HepG2 (cell line): ENCODE measurements around the gene SND1. TPM values are rescaled to one million over a fixed set of nuclear protein-coding genes. Genes with fewer than 3 reads are reported as not detected.

ENCODE experiments used
- ATAC-seq: fragments of 200-7000 bp; cut with Tn5 transposase; 3 replicates; pipeline ENCODE4 v1.9.1; 2020; ENCODE audit warnings: mild to moderate bottlenecking, moderate library complexity
- BruUV-seq: library from RNA; stranded (reverse); fragments of 400-500 nt; replicated peaks from 2 replicates; lab custom pipeline; 2021; lab: Mats Ljungman, UMichigan
- CTCF ChIA-PET: fragments of 300-600 bp; formaldehyde crosslinking; extraction: SDS; loops from one replicate; lab custom pipeline; 2021; ENCODE audit warnings: low total read pairs, inconsistent platforms, low intra/inter-chr PET ratio; lab: Yijun Ruan, JAX
- POLR2A ChIA-PET: fragments of 350-600 bp; sonication (Branson Sonifier 250); formaldehyde crosslinking; loops from one replicate; lab custom pipeline; 2020; ENCODE audit warnings: antibody characterized with exemption, inconsistent platforms; lab: Yijun Ruan, JAX
- DNase-seq: peaks from one replicate; pipeline ENCODE4 v3.0.0-alpha.2; 2015; ENCODE audit warnings: low spot score
- FAIRE-seq: peaks from 3 replicates; lab custom pipeline; 2011; peaks lifted over from hg19 to GRCh38; lab: Jason Lieb, UNC
- H2AFZ ChIP-seq: one replicate; pipeline ENCODE4 v1.6.1; 2011; ENCODE audit warnings: low read length, inconsistent platforms
- H3K27ac ChIP-seq: fragments of 300-600 bp; 3 replicates; pipeline ENCODE4 v1.8.0; 2011; ENCODE audit warnings: mixed run types, mild to moderate bottlenecking, mixed read lengths, low read length, inconsistent platforms; ENCODE audit not compliant: insufficient read depth; ENCODE audit errors: extremely low read length
- H3K27me3 ChIP-seq, 2 experiments: fragments of 200-600 bp in 1 of 2; 2 replicates in 1 of 2; 3 replicates in 1 of 2; pipeline versions ENCODE4 v1.6.0 to v1.8.0; 2011; ENCODE audit warnings: low read length in 2 of 2, mild to moderate bottlenecking in 2 of 2, moderate library complexity in 2 of 2, inconsistent platforms in 1 of 2; ENCODE audit not compliant: insufficient read depth in 2 of 2, control insufficient read depth in 1 of 2
- H3K36me3 ChIP-seq, 2 experiments: fragments of 200-600 bp in 1 of 2; replicated peaks in 1 of 2; 2 replicates in 1 of 2; 3 replicates in 1 of 2; pipeline versions ENCODE4 v1.5.1 to v1.8.0; 2011; ENCODE audit warnings: low read length in 2 of 2, inconsistent platforms in 1 of 2; ENCODE audit not compliant: insufficient read depth in 2 of 2, control insufficient read depth in 1 of 2
- H3K4me1 ChIP-seq: 2 replicates; pipeline ENCODE4 v1.5.1; 2012; ENCODE audit warnings: low read length, inconsistent platforms; ENCODE audit not compliant: insufficient read depth
- H3K4me2 ChIP-seq: 2 replicates; pipeline ENCODE4 v1.6.0; 2011; ENCODE audit warnings: low read depth, low read length, inconsistent platforms
- H3K4me3 ChIP-seq, 3 experiments: fragments of 200-600 bp in 1 of 3; sonication (generic), shearing (Covaris generic) in 1 of 3; replicated peaks in 1 of 3; 2 replicates each; pipeline ENCODE4 v1.5.1; 2011 to 2016; ENCODE audit warnings: low read length in 3 of 3, inconsistent platforms in 2 of 3, low read depth in 2 of 3, mild to moderate bottlenecking in 2 of 3, control low read depth in 1 of 3, mixed read lengths in 1 of 3; ENCODE audit not compliant: insufficient read depth in 1 of 3
- H3K79me2 ChIP-seq: one replicate; pipeline ENCODE4 v1.6.1; 2011; ENCODE audit warnings: low read length, inconsistent platforms; ENCODE audit not compliant: insufficient read depth
- H3K9ac ChIP-seq: 2 replicates; pipeline ENCODE4 v1.6.0; 2011; ENCODE audit warnings: mild to moderate bottlenecking, low read depth, low read length, inconsistent platforms; ENCODE audit not compliant: insufficient read depth
- H3K9me3 ChIP-seq: 2 replicates; pipeline ENCODE4 v1.5.1; 2012; ENCODE audit warnings: mild to moderate bottlenecking, low read length
- H4K20me1 ChIP-seq: 2 replicates; pipeline ENCODE4 v1.6.0; 2011; ENCODE audit warnings: inconsistent platforms, mild to moderate bottlenecking, low read length, moderate library complexity; ENCODE audit not compliant: insufficient read depth
- ARHGAP35 ChIP-seq: sonication (generic); formaldehyde crosslinking; IDR thresholded peaks from 2 replicates; pipeline ENCODE4 v1.9.0; 2022; ENCODE audit warnings: mild to moderate bottlenecking, inconsistent platforms, moderate library complexity, missing genetic modification reagents, borderline replicate concordance
- ARID2 ChIP-seq: sonication (generic); formaldehyde crosslinking; IDR thresholded peaks from 2 replicates; pipeline ENCODE4 v1.8.1; 2022; ENCODE audit warnings: mild to moderate bottlenecking, missing genetic modification reagents, borderline replicate concordance
- ARID4A ChIP-seq: sonication (generic); formaldehyde crosslinking; IDR thresholded peaks from 2 replicates; pipeline ENCODE4 v1.5.0; 2020; ENCODE audit warnings: mild to moderate bottlenecking, missing genetic modification reagents, borderline replicate concordance
- CENPBD1 ChIP-seq: sonication (generic); formaldehyde crosslinking; IDR thresholded peaks from 2 replicates; pipeline ENCODE4 v1.8.0; 2022; ENCODE audit warnings: missing genetic modification reagents, low read depth, mild to moderate bottlenecking, borderline replicate concordance
- CERS6 ChIP-seq: sonication (generic); formaldehyde crosslinking; IDR thresholded peaks from 2 replicates; pipeline ENCODE4 v1.5.0; 2020; ENCODE audit warnings: missing genetic modification reagents
- FOXC1 ChIP-seq: sonication (generic); formaldehyde crosslinking; IDR thresholded peaks from 2 replicates; pipeline ENCODE4 v1.8.0; 2022; ENCODE audit warnings: mild to moderate bottlenecking, missing genetic modification reagents, borderline replicate concordance
- KLF15 ChIP-seq: sonication (generic); formaldehyde crosslinking; IDR thresholded peaks from 2 replicates; pipeline ENCODE4 v1.8.1; 2023; ENCODE audit warnings: borderline replicate concordance, mild to moderate bottlenecking, inconsistent platforms, missing genetic modification reagents, mixed read lengths
- KMT2A ChIP-seq: sonication (generic); formaldehyde crosslinking; IDR thresholded peaks from 2 replicates; pipeline ENCODE4 v1.4.0; 2020; ENCODE audit warnings: missing genetic modification reagents
- MED13 ChIP-seq: sonication (generic); formaldehyde crosslinking; IDR thresholded peaks from 2 replicates; pipeline ENCODE4 v1.5.0; 2020; ENCODE audit warnings: missing genetic modification reagents
- MXI1 ChIP-seq: IDR thresholded peaks from 3 replicates; pipeline ENCODE4 v1.6.1; 2012; ENCODE audit warnings: low read depth, low read length, inconsistent platforms, borderline replicate concordance
- STAT5B ChIP-seq: sonication (generic); formaldehyde crosslinking; IDR thresholded peaks from 2 replicates; pipeline ENCODE4 v1.4.0; 2020; ENCODE audit warnings: missing genetic modification reagents
- TAF1 ChIP-seq: sonication (generic); formaldehyde crosslinking; IDR thresholded peaks from 2 replicates; pipeline ENCODE4 v1.4.0; 2020; ENCODE audit warnings: missing genetic modification reagents
- USF2 ChIP-seq, 2 experiments: sonication (generic) in 1 of 2; formaldehyde crosslinking in 1 of 2; IDR thresholded peaks; 2 replicates each; pipeline versions ENCODE4 v1.5.1 to v1.6.1; 2011 to 2020; ENCODE audit warnings: borderline replicate concordance in 1 of 2, low read depth in 1 of 2, low read length in 1 of 2, mild to moderate bottlenecking in 1 of 2, missing genetic modification reagents in 1 of 2, moderate library complexity in 1 of 2
- ZBTB20 ChIP-seq: sonication (generic); formaldehyde crosslinking; IDR thresholded peaks from 2 replicates; pipeline ENCODE4 v1.8.1; 2023; ENCODE audit warnings: missing genetic modification reagents, low read depth, mild to moderate bottlenecking, borderline replicate concordance
- ZNF30 ChIP-seq: sonication (generic); formaldehyde crosslinking; IDR thresholded peaks from 2 replicates; pipeline ENCODE4 v1.5.0; 2020; ENCODE audit warnings: mild to moderate bottlenecking, missing genetic modification reagents
- ZNF678 ChIP-seq: sonication (generic); formaldehyde crosslinking; IDR thresholded peaks from 2 replicates; pipeline ENCODE4 v1.4.0; 2020; ENCODE audit warnings: mild to moderate bottlenecking, missing genetic modification reagents
- ZNF850 ChIP-seq: sonication (generic); formaldehyde crosslinking; conservative IDR thresholded peaks from 2 replicates; pipeline ENCODE4 v1.9.0; 2021; ENCODE audit warnings: mild to moderate bottlenecking, missing genetic modification reagents
- WGBS: methylation state at CpG from one replicate; pipeline ENCODE4 v1.1.6; 2017; ENCODE audit warnings: low lambda C conversion rate; 5-methylcytosine and 5-hydroxymethylcytosine counted together
- in situ Hi-C: cut with HindIII; loops from 2 replicates; pipeline ENCODE4 v1.10.0; 2017; ENCODE audit warnings: low pct_unique_long_range_greater_than_20kb; ENCODE audit not compliant: extremely low pct_ligation_motif_present
- intact Hi-C: fragments of 100-400 bp; cut with micrococcal nuclease; formaldehyde crosslinking; loops from one replicate; pipeline ENCODE4 v1.10.0; 2022; ENCODE audit not compliant: unreplicated experiment
- polyA plus RNA-seq, 8 experiments: library from polyadenylated mRNA; depleted of rRNA in 3 of 8; stranded (reverse) in 7 of 8; unstranded in 1 of 8; fragments of >200 nt; fragmentation: Illumina TruSeq in 4 of 8; extraction: Trizol in 4 of 8; gene quantifications; 2 replicates each; pipeline versions ENCODE4 v1.2.1 to v1.2.3, GENCODE V29; 2011 to 2016; ENCODE audit warnings: low read depth in 4 of 8, missing spikeins in 1 of 8, mixed read lengths in 1 of 8; ENCODE audit not compliant: insufficient read depth in 1 of 8
- total RNA-seq, 5 experiments: library from RNA; depleted of rRNA; stranded (reverse); fragments of >200 nt; fragmentation: Illumina TruSeq; extraction: Trizol; gene quantifications; 2 replicates each; pipeline ENCODE4 v1.2.3, GENCODE V29; 2016; ENCODE audit warnings: low read depth in 1 of 5

Gene SND1
- total and polyA plus RNA-seq, 2 of the 13 experiments (the other 11 are each of a cell fraction or from before 2014, with no cell fraction given) = 110 to 182 TPM

GRCh38 chr7:128091106-128091505, 439.1 kb downstream of the SND1 start:
- ATAC-seq = no peak
- POLR2A ChIA-PET = no interaction called here
- WGBS = 54% methylated on average over 3 of the region's 3 CpGs
- TF ChIP-seq CENPBD1 (CRISPR knock-in tag) (no peak), ZNF30 (CRISPR knock-in tag) (no peak), CERS6 (no peak), MXI1 (no peak), ZNF850 (CRISPR knock-in tag) (no peak), STAT5B (CRISPR knock-in tag) (no peak), ARID2 (no peak), USF2 (IDR thresholded peaks at IDR 0.05; ENCODE audit: low read depth, low read length) (no peak), USF2 (CRISPR knock-in tag; IDR thresholded peaks at IDR 0.05; ENCODE audit: borderline replicate concordance) (no peak), FOXC1 (CRISPR knock-in tag) (no peak), ZBTB20 (CRISPR knock-in tag) (no peak), ARHGAP35 (no peak), ARID4A (no peak), TAF1 (CRISPR knock-in tag) (no peak), MED13 (CRISPR knock-in tag) (no peak), ZNF678 (CRISPR knock-in tag) (no peak), KLF15 (no peak), KMT2A (CRISPR knock-in tag) (no peak)

More at GRCh38 chr7:128091106-128091505, 439.1 kb downstream of the SND1 start:
- Histone ChIP-seq H3K4me1 (peaks cover 22% of the 10 kb centered on the region), H3K9me3 (no peaks in the 10 kb centered on the region), H3K4me2 (no peak overlapping the region), H3K79me2 (no peaks in the 10 kb centered on the region), H3K9ac (no peak overlapping the region), H3K27ac (no peak overlapping the region), H4K20me1 (0 out of 2 replicates have a peak, but pooled peaks cover 3% of the 10 kb centered on the region), H3K4me3 (no peak overlapping the region), H2AFZ (no peak overlapping the region), H3K27me3 (no peaks in the 10 kb centered on the region), H3K36me3 (peaks cover 24 to 73% of the 10 kb centered on the region in 2 experiments)
- in situ Hi-C loops = no loop called here
- CTCF ChIA-PET = no interaction called here
- FAIRE-seq (no peak), DNase-seq (no peak)
- no TSS peak for BruUV-seq
- intact Hi-C loops = no loop called here
